A549 treated with DMSO at 1 μM for 4 hours (cell line): ENCODE results near the gene COPZ1. TPM values are rescaled to one million over a fixed set of nuclear protein-coding genes. Genes with fewer than 3 reads are reported as not detected.

Experiments used
- total RNA-seq: library from RNA; stranded (reverse); fragments of 200-300 nt; extraction: Qiagen RNA extraction; gene quantifications from 5 replicates; pipeline ENCODE4 v1.2.3, GENCODE V29; 2022; ENCODE audit warnings: low read depth

The COPZ1 gene
- total RNA-seq = 228 to 292 TPM (median 235 TPM) in 5 replicates

GRCh38 chr12:54324617-54325441, at the start of gene COPZ1:
Gene COPZ1 (plus strand): TSS chr12:54325131. CDS start chr12:54325164, 33 bp downstream.

GRCh38 chr12:54279632-54280467, 45.1 kb upstream of the COPZ1 start, which contains the start of gene CBX5:
Gene CBX5 (minus strand): TSS chr12:54280122. CDS start chr12:54257650, 22,472 bp downstream.

GRCh38 chr12:54280468-54281260, 44.3 kb upstream of the COPZ1 start, which contains the start of gene HNRNPA1:
Gene HNRNPA1 (plus strand): TSS chr12:54280726. CDS start chr12:54280808, 82 bp downstream.

GRCh38 chr12:54300732-54301427, 24.1 kb upstream of the COPZ1 start, which contains the start of gene NFE2:
Gene NFE2 (minus strand): TSS chr12:54301015. CDS start chr12:54295248, 5,767 bp downstream.

GRCh38 chr12:54364413-54364812, 39.5 kb downstream of the COPZ1 start, which contains the start of gene GPR84:
Gene GPR84 (minus strand): TSS chr12:54364486. CDS start chr12:54363851, 635 bp downstream.

GRCh38 chr12:54384591-54385041, 59.7 kb downstream of the COPZ1 start, which contains the start of gene ZNF385A:
Gene ZNF385A (minus strand): TSS chr12:54384733. CDS start chr12:54384514, 219 bp downstream.

Other genes with a start within 250 kb of the COPZ1 start
- gene SMUG1, start 136.1 kb upstream of the COPZ1 start, total RNA-seq = 28.8 to 35.2 TPM (median 33.1 TPM) in 5 replicates
- 24.2 to 34.7 TPM (median 30.7 TPM) in 5 replicates for gene CBX5, start 45.0 kb upstream of the COPZ1 start, total RNA-seq
- gene HNRNPA1, start 44.4 kb upstream of the COPZ1 start, total RNA-seq = 1,524 to 2,310 TPM (median 1,651 TPM) in 5 replicates
- 0.11 to 0.20 TPM (median 0.15 TPM) in 3 of 5 replicates, not detected in the others for gene NFE2, start 24.1 kb upstream of the COPZ1 start, total RNA-seq
- 0.15 TPM in 1 of 5 replicates, not detected in the others for gene GPR84, start 39.4 kb downstream of the COPZ1 start, total RNA-seq
- 12.8 to 22.1 TPM (median 18.3 TPM) in 5 replicates for gene ZNF385A, start 59.6 kb downstream of the COPZ1 start, total RNA-seq
- gene ITGA5, start 94.1 kb downstream of the COPZ1 start, total RNA-seq = 88.7 to 106 TPM (median 98.1 TPM) in 5 replicates
- not detected in 5 replicates for gene GTSF1, start 148.5 kb downstream of the COPZ1 start, total RNA-seq
- 0.11 TPM in 1 of 5 replicates, not detected in the others for gene NCKAP1L, start 172.6 kb downstream of the COPZ1 start, total RNA-seq
- gene PDE1B, start 224.5 kb downstream of the COPZ1 start, total RNA-seq = not detected in 5 replicates